Mucosa of rectum (tissue), 2 donors: Measurements from ENCODE around the gene DYNLT2.

ENCODE experiments used
- H3K27ac ChIP-seq, 2 donors: one replicate each; pipeline ENCODE4 v1.7.0; 2013; ENCODE audit warnings: inconsistent platforms in 2 of 2, low read depth in 2 of 2, low read length in 2 of 2
- H3K27me3 ChIP-seq, 2 donors: one replicate each; pipeline ENCODE4 v1.7.0; 2013; ENCODE audit warnings: low read length in 2 of 2; ENCODE audit not compliant: control insufficient read depth in 2 of 2, insufficient read depth in 2 of 2
- H3K36me3 ChIP-seq, 2 donors: one replicate each; pipeline ENCODE4 v1.7.0; 2013; ENCODE audit warnings: low read length in 2 of 2; ENCODE audit not compliant: control insufficient read depth in 2 of 2, insufficient read depth in 2 of 2
- H3K4me1 ChIP-seq, 2 donors: one replicate each; pipeline ENCODE4 v1.7.0; 2013; ENCODE audit warnings: low read length in 2 of 2, mild to moderate bottlenecking in 1 of 2; ENCODE audit not compliant: control insufficient read depth in 2 of 2, insufficient read depth in 2 of 2
- H3K4me3 ChIP-seq, 2 donors: one replicate each; pipeline ENCODE4 v1.7.0; 2013; ENCODE audit warnings: low read length in 2 of 2
- H3K9ac ChIP-seq, 2 donors: one replicate each; pipeline ENCODE4 v1.7.0; 2013; ENCODE audit warnings: low read length in 2 of 2, low read depth in 1 of 2, mild to moderate bottlenecking in 1 of 2
- H3K9me3 ChIP-seq, 2 donors: one replicate each; pipeline ENCODE4 v1.7.0; 2013; ENCODE audit warnings: low read length in 2 of 2; ENCODE audit not compliant: control insufficient read depth in 2 of 2
- donor health status: healthy.
- donor health status: Normal muscosa, but diverticular disease.

Gene DYNLT2

DNA sequence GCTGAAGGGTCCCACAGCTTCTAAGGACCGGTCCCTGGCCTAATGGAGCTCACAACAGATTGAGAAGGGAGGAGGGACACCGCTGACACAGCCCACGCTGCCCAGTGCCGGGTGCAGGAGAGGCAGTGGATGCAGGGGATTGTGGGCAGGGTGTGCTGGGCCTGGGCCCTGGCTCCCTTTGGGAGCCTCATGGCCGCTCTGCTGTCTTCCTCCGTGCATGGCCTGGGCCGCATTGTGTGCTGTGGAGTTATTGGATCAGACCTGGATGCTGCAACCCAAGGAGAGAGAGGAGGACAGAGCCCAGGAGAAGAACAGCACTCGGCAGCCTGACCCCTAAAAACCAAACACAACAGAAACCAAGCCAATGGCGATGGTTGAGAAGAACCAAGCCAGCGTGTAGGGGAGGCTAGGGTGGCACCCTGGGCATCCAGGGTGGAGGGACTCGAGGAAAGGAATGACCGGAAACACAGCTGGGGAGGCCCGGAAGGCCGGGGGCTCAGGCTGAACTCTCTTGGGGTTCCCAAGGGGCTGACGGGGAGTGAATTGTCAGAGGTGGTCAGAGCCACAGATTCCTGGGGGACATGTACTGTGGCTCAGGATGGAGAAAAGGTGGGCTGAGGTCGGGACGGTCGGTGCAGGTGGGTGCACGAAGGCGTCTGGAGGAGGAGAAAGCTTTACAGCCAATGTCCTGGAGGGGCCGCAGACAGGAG lies 41.1 kb upstream of the DYNLT2 start:
- Histone ChIP-seq H3K9me3 (no peaks in the 10 kb centered on the region), H3K4me3 (no peak overlapping the region), H3K9ac (no peak overlapping the region), H3K27ac (no peak overlapping the region), H3K36me3 (no peaks in the 10 kb centered on the region), H3K4me1 (peaks cover 9 to 14% of the 10 kb centered on the region in 2 donors), H3K27me3 (peaks cover 0 to 2% of the 10 kb centered on the region in 2 donors)

DNA sequence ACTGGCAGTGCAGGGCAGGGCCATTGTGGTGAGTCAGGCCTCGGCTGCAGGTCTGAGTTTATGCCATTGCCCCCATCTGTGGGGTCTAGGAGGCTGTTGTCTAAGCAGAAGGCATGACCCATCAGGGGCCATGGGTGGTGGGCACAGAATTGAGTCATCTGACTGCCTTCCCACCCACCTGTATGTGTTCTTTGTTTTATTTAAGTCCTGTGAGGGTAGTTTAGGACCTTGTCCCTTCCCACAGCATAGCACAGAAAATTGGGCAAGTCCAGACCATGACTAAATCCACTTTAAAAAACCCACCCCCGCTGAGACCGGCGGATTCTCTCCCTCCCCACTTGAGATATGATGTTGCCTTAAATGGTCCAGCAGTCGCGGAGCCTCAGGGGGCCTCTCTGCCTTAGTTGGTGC lies 40.4 kb upstream of the DYNLT2 start:
- Histone ChIP-seq H3K4me1 (peaks cover 9 to 14% of the 10 kb centered on the region in 2 donors), H3K9me3 (no peaks in the 10 kb centered on the region), H3K27me3 (peaks cover 0 to 2% of the 10 kb centered on the region in 2 donors), H3K36me3 (no peaks in the 10 kb centered on the region), H3K4me3 (no peak overlapping the region), H3K27ac (no peak overlapping the region), H3K9ac (no peak overlapping the region)

DNA sequence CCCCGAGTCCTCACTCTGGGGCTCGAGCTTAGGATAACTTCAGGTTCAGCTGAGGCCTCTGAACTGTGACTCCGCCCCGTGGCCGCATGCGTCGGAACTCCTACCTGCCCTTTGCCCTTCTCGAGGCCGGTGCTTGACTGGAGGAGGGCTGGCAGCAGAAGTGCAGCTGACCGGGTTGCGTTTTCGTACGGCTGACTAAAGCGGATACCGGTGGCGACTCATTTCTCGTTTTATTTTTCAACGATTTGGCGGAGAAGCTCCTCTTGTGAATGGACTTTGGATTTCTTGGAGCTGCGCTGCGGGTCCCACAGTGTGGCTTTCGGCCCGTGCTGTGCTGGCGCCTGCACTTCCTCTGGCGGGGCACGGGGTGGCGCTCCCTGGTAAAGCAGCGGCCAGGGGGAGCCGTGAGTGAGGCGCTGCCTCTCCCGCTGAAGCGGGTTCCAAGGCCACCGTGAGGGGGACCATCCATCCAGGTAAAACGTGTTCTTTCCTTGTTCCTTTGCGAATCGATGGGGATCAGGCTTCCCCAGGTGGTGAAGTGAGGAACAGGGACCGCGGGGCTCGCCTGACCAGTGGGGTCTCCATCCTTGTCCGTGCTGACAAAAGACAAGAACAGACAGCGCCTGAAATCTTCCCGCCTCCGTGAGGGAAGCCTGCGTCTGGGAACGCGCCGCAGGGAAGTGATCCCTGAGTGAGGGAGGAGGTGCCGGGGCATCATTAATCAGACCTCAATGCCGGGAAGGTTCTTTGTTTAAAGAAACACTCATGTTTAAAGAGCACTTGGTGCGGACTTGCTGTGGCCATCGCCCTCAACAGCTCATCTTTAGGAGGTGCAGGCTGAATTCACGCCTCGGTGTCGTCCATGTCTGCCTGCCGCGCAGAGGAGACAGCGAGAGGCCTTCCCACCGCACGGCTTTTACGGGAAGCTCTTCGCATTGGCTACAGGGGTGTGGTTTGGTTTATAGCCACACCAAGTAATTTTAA lies 38.9 kb upstream of the DYNLT2 start:
- Histone ChIP-seq H3K4me3 (peak overlapping the region; percentile 68 to 84), H3K36me3 (no peaks in the 10 kb centered on the region), H3K9ac (peak overlapping the region; percentile 55 to 61), H3K9me3 (no peaks in the 10 kb centered on the region), H3K27me3 (peaks cover 0 to 2% of the 10 kb centered on the region in 2 donors), H3K27ac (peak overlapping the region; percentile 9 to 71), H3K4me1 (peaks cover 9 to 14% of the 10 kb centered on the region in 2 donors)

DNA sequence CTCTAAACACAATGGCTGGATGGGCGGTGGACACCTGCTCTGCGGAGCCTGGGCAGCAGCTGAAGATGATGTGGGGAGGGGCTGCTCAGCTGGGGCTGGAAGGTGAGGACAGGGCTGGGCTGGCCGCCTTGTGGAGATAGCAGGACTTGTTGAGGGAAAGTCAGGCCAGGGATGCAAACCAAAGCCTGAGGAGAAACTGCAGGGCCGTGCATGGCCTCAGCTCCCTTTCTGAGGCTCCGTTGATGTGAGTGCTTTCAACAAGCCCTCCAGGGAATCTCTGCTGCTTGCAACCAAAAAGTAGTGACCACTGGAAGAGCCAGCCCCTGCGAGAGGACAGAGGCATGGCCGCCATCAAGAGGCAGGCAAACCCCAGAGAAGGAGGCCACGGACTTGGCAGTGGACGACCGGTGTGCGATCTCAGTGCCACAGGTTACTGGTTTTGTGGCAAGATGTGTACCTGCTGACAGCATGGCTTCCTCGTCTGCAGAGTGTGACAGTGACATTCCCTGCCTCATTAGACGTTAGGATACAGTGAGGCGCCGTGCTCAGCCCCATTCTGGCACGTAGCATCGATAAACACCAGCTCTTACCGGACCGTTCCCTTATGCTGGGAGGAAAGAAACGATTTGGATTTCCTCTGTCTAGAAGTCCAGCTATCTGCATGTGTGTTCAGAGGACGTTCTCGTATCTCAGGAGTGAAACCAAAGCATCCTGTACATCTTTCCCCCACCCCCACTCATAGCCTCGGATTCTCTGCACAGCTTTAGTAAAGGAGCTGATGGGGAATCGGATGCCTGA lies 38.0 kb upstream of the DYNLT2 start:
- Histone ChIP-seq H3K27ac (peak overlapping the region in 1 of 2 donors; percentile 71), H3K4me3 (peak overlapping the region; percentile 68 to 84), H3K27me3 (peaks cover 0 to 2% of the 10 kb centered on the region in 2 donors), H3K4me1 (peaks cover 9 to 14% of the 10 kb centered on the region in 2 donors), H3K36me3 (no peaks in the 10 kb centered on the region), H3K9me3 (no peaks in the 10 kb centered on the region), H3K9ac (peak overlapping the region; percentile 55 to 60)

DNA sequence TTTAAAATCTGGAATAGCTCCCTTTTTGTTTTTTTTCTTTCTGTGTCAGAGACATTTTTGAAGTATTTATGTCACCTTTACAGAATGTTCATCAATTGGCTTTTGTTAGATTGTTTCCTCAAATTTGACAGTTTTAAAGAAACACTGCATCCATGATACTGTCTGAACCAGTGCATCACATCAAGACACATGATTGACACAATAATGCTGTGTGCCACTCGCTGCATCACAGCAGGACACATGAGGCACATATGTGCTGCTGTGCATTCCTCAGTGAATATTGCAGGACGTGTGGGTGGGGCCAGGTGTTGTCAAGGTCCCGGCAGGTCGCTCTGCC lies 37.4 kb upstream of the DYNLT2 start:
- H3K9me3 ChIP-seq, result no peaks in the 10 kb centered on the region
- no peak overlapping the region for H3K4me3 ChIP-seq
- H3K27ac ChIP-seq, result no peak overlapping the region
- no peak overlapping the region for H3K9ac ChIP-seq
- peaks cover 0 to 2% of the 10 kb centered on the region in 2 donors for H3K27me3 ChIP-seq
- H3K36me3 ChIP-seq, result no peaks in the 10 kb centered on the region
- peaks cover 9 to 14% of the 10 kb centered on the region in 2 donors for H3K4me1 ChIP-seq

DNA sequence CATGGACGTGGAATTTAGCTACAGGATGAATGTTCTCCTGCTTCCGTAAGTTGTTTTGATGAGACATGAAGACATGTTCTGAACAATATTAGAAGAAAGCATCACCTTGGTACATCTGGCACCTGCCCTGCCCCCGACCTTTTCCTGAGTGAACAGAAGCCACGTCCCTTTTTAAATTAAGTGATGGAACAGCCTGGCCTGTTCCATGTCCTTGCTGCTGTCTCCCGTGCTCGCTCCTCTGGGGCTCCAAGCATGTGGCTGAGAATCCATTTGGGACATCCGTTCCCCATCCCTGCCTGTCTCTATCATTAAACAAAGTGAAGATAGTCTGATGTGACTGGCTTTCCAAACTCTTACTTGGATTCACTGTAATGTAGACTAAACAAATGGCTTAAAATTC lies 36.4 kb upstream of the DYNLT2 start:
- Histone ChIP-seq H3K4me1 (peaks cover 9 to 14% of the 10 kb centered on the region in 2 donors), H3K9me3 (no peaks in the 10 kb centered on the region), H3K27me3 (peaks cover 0 to 2% of the 10 kb centered on the region in 2 donors), H3K27ac (no peak overlapping the region), H3K36me3 (no peaks in the 10 kb centered on the region), H3K9ac (no peak overlapping the region), H3K4me3 (no peak overlapping the region)

DNA sequence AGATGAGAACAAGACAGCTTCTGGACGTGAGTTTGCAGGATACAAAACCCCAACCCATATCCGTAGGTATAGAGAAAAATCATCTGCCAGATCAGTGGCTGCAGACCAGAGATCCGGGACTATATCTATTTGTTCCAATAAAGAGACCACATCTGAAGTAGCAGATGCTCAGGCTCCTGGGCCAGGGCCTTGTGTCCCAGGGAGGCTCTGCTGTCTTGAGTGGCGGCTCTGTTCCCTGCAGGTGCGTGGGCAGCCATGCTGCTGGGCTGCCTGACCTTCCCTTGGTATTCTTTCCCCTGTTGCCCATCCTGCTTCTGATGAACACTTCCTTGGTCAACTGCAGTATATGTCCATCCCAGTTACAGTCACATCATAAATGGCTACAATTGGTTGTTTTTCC lies 35.0 kb upstream of the DYNLT2 start:
- Histone ChIP-seq H3K4me3 (no peak overlapping the region), H3K4me1 (peaks cover 9 to 14% of the 10 kb centered on the region in 2 donors), H3K27me3 (peaks cover 0 to 2% of the 10 kb centered on the region in 2 donors), H3K9ac (no peak overlapping the region), H3K9me3 (no peaks in the 10 kb centered on the region), H3K27ac (no peak overlapping the region), H3K36me3 (no peaks in the 10 kb centered on the region)

DNA sequence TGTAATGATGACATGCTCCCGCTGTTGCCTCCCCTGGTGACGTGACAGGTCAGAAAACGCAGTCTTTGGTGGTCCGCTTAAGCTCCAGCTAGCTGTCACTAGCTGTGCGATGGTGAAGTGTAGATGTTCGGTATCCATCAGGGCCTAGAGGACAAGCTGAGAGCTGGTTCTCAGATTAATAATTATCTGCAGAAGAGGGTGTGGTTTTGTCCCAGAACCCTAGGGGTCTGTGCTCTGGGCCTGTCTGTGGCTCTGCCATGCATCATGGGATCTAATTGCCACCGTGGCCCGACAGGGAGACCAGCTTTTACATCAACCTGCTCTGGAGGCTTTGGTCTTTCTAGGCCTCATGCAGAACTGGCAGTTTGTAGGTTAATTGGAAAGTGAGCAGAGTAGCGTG lies 34.2 kb upstream of the DYNLT2 start:
- no peak overlapping the region for H3K9ac ChIP-seq
- H3K36me3 ChIP-seq, result no peaks in the 10 kb centered on the region
- no peak overlapping the region for H3K27ac ChIP-seq
- peaks cover 0 to 2% of the 10 kb centered on the region in 2 donors for H3K27me3 ChIP-seq
- peaks cover 4 to 9% of the 10 kb centered on the region in 2 donors for H3K4me1 ChIP-seq
- H3K9me3 ChIP-seq, result no peaks in the 10 kb centered on the region
- H3K4me3 ChIP-seq, result no peak overlapping the region

DNA sequence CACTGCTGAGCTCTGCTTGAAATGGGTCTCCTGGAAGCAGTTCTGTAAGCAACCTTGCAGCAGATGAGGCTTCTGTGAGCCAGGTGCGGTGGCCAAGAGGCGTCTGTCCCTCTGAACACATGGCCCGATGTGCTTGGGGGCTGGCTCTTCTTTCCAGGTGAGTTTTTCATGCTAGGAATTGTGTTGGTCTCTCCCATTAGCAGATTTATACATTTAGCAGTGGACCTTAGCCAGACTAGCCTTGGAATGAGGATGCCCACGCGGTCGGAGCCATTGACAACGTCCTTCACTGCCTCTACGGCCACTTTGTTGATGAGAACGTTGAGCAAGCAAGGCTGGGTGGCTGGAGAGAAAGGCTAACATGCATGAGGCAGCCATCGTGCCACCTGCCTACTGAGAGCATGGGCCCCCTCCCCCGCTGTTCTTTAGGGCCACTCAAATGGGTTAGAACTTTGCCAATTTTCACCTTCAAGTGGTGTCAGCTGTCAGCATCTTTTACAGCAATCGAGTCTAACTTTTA lies 33.5 kb upstream of the DYNLT2 start:
- Histone ChIP-seq H3K4me3 (no peak overlapping the region), H3K27ac (no peak overlapping the region), H3K36me3 (peaks cover 1% of the 10 kb centered on the region in 2 donors), H3K9ac (no peak overlapping the region), H3K27me3 (peaks cover 0 to 2% of the 10 kb centered on the region in 2 donors), H3K9me3 (no peaks in the 10 kb centered on the region), H3K4me1 (peaks cover 0 to 4% of the 10 kb centered on the region in 2 donors)
